ENCODE results near the gene STARD5.
"Not testable (repeated sequence)": the region's sequence is repeated elsewhere in the genome, so short reads cannot be mapped to it uniquely, and the experiment has no call there.

The STARD5 gene

DNA sequence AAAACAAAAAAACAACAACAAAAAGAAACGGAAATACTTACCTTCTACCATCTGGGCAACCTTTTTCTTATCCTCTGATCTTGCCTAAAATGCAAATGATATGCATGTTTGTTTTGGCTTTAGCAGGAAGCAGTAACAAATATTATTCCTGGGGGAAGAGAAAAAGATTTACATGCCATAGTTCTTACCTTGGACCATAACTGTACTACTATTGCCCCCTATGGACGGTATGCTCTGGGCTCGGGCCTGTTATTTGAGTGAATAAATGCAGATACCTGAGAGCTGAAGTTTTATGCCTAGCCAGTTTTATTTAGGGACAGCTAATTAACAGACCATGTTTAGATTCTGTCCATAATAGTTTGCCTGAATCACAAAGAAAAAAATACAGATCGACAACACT is 12.6 kb upstream of the STARD5 start:
- no peak for DNase-seq

DNA sequence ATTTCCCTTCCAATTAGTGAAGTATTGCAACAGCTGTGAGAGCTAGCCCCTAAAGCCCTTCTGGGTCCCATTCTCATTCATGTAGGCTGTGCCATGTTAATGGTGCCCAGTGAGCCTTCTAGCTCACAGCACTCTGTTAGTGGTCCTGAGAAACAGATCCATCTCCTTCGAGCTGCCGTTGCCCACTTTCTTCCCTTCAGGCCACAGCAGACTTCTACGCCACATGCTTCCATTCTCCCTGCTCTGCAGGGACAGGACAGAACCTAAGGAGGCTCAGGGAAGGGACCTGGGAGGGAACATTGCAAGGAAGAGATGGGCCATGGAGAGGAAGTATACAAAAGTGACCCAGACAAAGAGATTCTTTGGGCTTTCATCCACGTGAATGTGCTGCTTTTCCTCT is 11.7 kb upstream of the STARD5 start:
- no peak for DNase-seq

DNA sequence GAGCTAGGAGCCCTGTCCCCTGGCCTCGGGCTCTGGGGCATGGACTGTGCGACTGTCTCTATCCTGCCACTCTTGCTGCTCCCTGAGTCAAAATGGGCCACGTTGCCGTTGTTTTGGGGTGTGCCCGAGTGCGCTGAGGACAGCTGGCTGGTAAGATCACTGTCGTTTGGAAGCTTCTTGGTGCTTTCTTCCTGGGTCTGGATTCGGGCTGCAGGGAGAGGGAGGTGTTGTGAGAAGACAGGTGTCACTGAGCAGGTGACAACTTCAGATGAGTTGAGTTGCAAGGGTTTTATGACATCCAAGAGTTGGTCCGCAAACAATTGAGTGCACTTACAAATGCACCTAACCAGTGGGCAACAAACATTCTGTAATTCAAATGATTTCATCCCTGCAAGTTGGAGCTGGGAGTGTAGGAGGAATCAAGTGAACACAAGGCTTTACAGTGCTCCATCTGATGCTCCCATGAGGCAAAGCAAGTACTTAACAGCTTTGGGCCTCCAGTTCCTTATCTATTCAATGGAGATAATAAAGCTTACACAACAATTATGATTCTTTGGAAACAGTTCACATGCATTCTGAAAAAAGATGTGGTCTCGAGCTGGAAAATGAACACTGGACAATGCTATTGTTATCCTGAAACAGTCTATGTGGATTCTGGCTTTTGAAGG is 11.0 kb upstream of the STARD5 start:
- no peak for DNase-seq

DNA sequence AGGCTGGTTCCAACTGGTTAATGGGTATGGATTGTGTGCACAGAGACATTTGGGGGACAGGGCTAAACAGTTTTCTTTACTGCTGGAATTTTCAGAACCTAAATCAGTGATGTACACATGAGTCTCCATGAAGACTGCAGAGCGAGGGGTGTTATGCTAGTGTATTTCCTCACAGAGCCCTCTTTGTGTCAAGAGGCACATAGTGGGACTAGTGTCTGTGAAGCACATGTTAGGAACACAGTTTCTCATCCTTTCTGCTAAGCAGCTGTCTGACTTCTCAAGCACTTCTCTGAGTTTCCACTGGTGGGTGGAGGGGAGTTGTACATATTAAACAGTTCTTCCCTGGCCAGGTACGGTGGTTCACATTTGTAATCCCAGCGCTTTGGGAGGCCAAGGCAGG is 9.4 kb upstream of the STARD5 start:
- DNase-seq: no peak

DNA sequence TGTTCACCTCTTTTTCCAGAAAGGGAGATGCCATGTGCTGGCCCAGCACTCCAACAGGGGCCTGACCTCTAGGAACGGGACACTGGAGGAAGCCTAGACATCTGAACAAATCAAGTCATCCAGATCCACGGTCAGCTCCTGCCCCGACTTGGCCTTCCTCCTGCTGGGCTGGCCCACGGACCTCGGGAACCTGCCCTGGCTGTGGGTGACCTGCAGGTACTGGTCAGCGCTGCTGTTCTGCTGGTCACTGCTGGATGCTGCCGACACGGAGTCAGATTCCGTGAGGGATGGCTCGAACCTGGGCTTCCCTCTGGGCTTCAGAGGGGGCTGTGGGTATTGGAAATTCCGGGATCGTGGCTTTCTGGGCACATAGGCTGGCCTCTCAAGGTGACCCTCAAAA is 8.4 kb upstream of the STARD5 start:
- DNase-seq: no peak

DNA sequence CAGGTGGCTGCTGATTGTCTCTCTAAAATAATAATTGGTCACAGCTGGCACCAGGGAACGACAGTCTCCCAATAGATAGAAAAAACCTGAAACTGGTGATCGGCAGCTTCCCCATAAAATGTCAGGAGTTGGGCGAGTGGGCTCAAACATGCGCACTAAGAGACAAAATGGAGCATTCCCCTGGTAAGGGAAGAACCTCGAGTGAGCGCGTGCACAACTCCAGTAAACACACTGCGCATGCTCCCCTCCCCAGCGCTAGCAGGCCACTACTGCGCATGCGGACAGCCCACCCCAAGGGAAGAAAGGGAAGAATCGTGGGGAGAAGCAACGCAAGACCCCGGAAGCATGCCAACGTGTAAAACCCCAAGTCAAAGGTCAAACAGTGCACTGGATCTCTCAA is 7.7 kb upstream of the STARD5 start:
- no peak for DNase-seq

DNA sequence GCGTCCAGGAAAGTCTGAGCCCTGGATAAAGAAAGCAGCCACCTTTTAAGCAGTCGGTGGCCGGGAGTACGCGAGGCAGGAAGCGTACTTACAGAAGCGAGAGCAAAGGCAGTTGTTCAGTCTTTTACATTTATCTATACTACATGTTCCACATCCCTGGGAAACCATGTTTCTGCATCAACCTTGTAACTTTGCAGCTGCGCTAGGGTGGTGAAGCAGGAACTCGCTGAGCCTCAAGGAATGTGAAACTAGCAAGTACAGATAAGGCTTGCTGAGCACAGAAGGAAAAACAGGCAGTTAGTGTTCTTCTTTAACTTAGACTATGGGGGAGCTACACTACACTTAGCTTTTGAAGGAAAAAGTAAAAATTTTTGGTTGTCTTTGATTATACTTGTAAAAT is 7.2 kb upstream of the STARD5 start:
- not testable (repeated sequence) for DNase-seq

DNA sequence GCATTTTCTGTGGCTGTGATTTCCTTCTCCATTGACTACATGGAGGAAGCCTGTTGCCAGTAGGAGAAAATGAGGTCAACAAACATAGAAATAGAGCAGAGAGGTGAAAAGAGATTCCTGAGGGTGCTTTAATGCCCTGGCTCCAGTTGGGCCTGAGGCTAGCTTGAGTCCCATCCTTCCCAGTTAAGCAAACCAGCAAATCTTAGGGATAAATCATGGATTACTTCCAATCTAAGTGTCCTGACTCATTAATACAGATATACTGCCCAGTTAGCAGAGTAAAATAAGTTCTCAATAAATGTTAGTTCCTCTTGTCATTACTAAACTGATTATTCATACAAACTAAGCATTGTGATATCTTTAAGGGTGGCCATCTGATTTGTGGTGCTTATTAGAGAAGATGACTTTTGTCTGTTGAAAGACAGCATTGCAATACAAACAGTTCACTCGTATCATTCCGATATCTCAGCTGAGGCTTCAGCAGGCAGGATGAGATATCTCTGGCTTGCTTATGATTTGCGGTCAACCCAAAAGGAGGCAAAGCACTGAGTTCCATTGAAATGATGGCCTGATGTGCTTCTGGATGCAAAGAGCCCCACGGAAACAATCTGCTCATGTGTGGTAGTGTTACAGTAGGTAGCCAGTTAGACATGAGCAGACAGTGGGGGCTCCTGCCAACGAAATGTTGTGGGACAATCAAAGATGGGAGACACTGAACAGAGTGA is 6.6 kb upstream of the STARD5 start:
- DNase-seq: no peak

DNA sequence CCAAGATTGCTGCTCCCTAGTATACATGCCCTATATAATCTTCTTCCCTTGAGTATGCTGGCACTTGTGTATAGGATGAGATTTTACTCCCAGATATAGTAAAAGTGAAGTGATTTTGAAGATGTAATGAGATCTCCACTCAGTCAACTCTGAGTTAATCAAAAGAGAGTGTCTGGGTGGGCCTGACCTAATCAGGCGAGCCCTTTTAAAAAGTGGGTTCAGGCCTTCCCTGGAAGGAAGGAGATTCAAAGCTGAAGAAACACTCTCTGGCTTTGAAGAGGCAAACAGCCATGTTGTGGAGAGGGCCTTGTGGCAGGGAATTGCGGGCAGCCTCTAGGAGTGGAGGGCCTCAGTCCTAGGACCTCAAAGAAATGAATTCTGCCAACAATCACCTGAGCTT is 5.5 kb upstream of the STARD5 start:
- no peak for DNase-seq

DNA sequence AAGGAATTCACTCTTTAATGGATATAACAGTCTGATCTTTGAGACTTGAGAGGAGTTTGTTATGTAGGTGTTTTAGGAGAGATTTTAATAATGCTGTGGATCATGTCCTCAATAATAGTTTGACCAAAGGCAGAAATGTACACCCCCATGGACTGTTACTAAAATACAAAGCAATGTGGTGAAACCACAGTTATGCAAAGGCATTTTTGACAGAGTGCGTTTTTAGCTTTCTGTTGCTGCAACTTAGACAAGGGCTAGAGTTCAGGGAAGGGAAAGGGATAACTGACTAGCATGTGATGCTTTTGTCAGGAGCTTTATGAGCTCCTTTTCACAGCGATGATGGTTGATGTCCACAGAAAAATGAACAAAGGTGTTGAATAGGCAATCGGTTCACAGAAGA is 3.6 kb upstream of the STARD5 start:
- no peak for DNase-seq

DNA sequence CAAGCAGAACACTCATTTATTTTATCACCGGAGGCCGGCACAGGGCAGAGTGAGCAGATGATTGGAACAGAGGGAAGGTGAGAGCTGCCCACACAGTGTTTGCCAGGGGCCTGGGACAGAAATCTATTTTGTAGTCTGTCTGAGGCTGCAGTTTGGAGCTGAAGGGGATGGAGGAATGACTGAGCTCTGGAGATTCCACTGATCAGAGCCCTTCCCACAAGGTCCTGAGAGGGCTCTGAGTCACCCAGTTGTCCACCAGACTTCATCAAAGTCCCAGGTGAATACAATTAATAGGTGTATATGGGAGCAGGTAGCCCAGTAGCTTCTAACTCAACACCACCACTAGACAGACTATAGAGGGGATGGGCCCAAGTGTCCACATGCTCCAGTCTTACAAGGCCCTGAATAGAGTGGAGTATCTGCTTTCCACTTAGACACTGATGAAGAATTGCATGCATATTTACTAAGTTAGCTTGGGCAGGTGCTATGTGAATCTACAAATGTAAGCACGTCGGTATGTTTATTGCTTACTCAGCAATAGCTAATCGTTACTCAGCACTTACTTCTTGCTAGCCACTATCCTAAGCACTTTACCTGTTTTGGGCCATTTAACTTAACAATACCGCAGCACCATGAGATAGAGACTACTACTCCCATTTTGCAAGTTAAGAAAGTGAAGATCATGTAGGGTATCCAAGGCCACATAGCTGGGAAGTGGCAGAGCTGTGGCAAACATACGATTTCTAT is 2.7 kb upstream of the STARD5 start:
- no peak for DNase-seq

DNA sequence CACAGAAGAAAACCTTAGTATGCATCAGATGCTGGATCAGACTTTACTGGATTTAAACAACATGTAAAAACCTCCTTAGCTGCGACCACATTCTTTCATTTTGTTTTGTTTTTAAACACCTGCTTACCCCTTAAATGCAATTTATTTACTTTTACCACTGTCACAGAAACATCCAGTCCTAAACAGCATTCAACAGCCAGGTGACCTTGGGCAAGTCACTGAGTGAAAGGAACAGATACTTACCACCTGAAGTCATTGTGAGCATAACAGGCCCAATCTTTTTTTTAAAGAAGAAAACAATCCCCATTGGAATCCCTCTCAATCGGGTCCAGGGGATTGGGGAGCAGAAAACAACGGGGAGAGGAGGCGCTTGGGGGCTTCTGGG is 390 bp downstream of the STARD5 start:
- DNase-seq: no peak

DNA sequence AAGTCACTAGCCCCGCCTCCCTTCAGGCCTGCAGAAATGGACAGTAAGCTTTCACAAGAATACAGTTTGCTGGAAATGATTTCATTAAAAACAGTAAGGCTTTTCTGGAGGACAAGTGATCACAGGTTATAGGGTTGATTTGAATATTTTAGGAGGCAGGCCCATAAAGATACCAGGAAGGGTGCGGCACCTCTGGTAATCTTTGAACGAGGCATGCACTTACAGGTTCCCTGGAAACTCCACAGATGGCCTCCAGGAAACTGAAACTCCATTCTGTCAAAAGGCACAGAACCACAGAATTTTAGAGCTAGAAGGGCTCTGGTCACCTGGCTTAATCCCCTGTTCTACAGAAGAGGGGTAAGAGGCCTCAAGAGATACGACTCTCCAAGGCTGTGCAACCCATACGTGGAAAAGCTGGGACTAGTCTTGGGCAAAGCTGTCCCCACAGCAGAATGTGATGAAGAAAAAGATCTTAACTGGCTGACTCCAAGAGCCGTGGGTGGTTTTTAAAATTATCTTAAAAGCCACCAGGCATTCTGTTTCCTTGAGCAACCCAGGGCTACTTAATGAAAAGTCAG is 1.2 kb downstream of the STARD5 start:
- DNase-seq: no peak

DNA sequence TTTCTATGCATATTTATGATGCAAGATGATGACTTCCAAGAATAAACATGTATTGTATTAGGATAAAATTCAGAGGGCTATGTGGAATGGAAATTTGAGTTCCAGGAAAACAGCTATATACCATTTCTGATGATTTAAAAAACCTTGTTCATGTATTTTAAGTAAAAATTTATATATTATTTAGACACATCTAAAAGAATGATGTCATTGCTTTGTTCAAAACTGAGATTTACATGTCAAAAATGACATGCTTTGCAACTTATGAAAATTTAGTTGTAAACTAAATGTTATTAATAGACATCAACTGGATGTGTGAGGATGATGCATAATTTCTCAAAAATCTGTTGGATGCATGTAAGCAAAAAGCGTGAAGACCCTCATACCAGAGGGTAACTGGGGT is 2.3 kb downstream of the STARD5 start:
- DNase-seq: no peak

DNA sequence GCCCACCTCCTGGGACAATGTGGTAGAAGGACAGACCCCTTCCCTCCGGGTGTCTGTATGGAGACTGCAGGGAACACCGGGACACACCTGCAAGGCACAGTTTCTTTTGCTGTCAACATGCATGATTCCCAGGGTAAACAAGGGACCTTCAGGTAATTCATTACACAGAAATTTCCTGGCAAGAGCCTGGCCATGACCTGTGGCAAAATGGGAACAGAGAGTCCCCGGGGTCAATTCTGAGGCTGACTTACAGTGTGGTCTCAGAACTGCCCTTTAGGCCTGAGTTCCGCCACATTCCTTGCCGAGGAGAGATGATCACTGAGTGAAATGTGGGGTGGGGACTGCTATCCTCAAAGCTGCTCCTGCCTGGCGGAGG is 6.3 kb downstream of the STARD5 start:
- DNase-seq: no peak

DNA sequence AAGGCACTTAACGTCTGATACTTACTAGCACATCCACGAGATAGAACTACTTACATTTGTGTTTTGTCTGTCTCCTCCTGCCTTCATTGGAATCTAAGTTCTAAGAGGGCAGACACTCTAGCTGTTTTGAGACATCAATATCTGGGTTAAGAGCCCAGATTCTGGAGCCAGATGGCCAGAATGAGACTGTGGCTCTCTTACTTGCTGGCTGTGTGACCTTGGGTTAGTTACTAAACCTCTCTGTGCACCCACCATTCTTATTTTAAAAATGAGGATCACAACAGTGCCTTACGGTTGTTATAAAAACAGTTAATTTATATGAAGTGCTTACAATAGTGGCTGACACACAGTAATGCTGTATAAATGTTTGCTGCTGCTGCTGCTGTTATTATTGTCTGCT is 7.7 kb downstream of the STARD5 start:
- DNase-seq: no peak

DNA sequence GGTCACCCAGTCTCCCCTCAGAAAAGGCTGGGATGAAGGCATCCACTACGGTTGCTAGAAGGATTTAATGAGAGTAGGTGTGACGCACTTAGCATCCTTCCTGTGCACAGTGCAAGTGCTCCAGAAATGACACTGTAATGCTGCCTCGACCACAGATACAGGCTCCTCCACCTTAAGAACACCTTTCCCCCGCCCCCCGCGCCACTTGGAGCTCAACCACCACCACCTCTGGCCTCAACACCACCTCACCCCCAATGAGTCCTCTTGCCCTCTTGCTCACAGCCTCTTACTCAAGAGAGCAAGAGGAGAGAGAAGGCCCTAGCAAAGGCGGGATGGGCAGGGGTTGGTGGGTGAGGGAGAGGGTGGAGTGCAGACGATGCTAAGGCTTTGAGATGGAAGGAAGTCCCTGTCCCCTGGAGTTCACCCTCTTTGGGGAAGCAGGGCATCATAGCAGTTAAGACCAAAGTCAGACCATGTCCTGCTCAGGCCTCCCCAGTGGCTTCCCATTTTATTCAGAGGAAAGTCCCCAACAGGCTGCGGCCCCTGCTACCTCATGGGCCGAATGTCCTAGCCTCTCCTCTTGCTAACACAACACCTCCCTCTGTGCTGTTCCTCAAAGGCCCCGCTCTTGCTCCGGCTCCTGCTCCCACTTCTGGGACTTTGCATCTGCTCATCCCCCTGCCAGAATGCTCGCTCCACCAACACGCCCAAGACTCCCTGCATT is 8.3 kb downstream of the STARD5 start:
- DNase-seq: no peak

DNA sequence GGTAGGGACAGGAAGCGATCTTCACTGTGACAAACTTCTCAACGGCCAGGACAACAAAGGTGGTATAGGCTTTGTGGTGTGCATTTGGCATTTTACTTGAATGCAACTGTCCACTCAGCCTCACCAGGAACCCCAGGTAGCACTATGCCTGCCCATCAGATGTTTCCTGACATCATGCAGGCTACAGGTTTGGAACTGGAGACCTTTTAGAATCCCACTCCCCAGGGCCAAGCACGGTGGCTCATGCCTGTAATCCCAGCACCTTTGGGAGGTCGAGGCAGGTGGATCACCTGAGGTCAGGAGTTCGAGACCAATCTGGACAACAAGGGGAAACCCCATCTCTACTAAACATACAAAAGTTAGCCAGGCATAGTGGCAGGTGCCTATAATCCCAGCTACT is 9.6 kb downstream of the STARD5 start:
- no peak for DNase-seq

DNA sequence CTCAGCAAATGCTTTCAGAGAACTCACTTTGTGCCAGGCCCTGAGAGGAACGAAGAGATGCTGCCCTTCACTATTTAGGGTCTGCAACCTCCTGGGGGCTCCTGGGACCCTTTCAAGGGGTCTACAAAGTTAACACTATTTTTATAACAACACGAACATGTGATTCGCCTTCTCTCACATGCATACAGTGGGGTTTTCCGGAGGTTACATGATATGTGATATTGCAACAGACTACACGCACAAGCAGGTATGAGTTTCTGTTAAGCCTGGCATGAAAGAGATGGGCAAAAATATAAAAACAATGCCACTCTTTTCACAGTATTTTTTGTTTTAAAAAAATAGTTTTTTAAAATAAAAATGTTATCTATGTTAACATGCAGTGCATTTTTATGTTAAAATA is 10.3 kb downstream of the STARD5 start:
- DNase-seq: no peak

DNA sequence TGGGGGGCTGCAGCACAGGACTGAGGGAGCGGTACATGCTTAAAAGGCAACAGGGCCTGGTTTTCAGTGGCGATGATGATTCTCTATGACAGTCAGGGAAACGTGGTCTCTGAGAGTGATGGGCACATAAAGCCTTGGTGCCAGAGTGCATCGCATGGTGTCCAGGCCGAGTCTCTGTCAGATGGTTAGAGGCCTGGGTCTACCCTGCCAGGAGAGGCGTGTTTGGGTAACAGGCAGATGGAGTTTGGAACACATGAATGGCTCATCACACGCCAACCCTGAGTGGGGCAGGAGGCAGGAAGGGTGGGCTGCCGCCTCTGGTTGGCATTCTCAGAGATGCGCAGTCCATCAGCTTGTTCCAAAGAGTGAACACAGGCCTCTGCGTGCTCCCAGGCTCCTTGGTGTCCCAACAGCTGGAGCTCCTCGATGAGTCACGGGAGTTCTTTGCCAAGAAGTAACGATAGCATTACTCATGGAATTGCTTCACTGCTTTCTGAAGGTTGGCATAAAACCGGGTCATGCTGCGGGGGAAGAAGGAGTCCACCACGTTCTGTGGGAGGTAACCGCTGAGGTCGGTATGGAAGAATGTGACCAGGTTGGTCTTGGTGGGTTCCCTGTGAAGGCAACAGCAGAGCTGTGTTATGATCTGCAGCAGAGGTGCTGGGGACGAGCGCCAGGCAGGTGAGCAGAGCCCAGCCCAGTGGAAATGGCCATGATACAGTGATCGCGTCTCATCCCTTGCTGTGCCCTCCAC is 11.0 kb downstream of the STARD5 start:
- DNase-seq: no peak

DNA sequence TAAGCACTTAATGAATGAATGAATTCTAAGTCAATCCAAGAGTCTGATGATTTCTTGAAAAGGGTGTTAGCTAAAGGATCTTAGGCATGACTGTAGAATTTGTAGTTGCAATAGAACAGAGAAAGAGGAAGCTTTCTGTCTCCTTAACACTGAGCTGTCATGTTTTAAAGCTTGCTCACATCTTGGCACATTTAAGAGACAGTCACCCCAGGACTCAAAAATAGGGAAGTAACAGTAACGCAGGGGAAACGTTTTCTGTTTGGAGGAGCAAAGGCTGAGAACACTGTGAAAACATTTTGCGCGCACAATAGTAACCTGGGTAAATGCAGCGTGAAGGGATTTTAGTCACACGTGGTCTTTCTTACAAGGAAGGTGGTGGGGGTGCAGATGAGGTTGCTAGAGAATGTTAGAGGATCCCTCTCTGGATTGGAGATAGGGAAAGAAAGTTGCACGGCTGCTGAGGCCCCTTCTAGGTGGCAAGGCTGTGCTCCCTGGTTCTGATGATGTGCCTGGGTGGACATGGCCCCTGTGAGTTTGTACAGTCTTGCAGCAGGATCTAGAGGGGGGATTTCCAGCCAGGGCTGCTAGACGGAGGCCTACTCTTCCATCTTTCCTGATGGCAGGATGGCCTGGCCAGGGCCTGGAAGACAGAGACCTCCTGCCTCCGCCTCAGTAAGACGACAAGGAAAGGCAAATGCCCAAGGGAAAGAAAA is 12.0 kb downstream of the STARD5 start:
- DNase-seq: no peak

DNA sequence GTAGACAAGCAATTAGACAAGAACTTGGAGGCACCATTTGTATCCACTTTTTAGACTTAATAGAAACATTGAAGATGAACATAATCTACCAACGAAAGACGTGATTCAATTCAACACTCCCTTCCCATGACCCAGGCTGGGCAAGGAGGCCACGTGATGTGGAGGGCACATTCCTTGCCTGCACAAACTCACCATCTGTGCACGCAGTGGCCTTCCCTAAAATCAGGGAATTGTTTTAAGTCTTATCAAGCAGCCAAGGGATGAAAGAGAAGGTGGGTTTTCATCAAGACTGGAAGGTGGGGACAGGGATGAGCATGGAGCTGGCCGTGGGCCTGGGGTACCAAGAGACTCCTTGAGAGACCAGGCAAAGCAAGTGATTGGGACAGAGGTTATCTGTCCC is 13.5 kb downstream of the STARD5 start:
- no peak for DNase-seq
